ENCODE data around the gene DPP6.
A peak's percentile ranks its signal among the peaks of the same experiment; 100 is the strongest.

The DPP6 gene

DNA sequence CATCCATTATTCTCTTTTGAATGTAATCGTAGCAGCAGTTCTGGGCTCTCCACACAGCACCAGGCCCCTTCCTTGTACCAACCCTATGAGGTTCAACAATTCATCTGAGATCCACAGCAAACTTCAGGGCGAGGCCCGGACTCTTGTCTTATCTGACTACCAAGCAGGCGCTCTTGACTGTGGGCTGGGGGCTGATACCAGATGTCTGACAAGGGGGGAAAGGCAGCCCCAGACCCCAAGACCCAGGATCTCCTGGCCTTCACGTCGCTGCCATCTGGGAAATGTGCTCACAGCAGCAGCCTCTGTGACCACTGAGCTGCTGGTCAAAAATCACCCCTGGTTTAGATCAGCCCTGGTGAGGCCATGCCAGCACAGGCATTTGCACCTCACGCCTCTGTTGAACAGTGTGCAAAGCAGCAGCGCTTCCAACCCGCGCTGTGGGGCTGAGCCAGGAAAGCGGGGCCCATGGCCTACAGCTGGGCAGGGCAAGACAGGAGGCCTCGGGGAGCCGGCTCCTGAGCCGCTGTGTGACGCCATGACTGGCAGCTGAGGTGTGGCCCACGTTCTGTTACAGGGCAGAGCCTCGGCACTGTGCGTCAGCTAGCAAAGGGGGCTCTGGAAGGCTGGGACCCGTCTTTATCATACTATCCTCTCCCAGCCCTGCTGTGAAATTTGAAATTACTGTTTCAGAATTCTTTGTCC, 806.8 kb downstream of the DPP6 start:
- no peak for DNase-seq (ENCODE audit: low spot score)

DNA sequence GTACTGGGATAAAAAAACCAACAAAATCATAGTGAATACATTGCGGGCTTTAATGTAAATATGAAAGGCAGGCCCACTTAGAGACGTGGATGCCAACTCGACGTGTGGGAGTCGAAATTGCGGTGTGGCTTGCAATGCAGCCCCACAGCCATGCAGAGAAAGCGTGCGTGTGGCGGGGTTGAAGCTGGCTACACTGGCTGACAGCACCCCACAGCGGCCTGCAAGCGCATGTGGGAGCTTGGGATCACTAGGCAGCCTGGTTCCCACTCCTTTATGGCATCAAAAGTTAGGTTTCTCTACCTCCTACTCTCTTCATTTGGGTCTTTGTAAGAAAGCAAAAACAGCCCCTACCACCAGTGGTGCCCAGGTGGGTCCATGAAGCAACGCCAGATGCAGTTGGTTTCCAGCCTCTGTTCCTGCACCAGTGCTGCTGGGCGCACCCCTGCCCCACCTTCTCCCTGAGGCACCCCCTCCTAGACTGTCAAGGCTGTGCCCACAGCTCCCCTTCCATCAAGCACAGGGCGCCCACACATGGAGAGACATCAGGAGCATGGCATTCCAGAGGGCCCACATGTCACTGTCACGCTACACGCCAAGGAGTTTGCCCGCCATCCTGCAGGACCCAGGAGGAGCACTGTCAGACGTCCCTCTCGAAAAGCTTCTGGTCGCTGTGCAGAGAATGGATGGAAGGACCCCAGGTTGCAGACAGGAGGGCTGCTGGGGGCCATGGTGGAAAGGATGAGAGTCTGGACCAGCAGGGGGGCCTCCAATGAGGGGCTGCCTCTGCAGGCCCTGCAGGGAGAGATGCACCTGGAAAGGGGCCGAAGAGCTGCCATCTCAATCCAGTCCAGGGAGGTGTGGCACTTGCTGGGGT, 807.8 kb downstream of the DPP6 start:
- no peak for DNase-seq (ENCODE audit: low spot score)

DNA sequence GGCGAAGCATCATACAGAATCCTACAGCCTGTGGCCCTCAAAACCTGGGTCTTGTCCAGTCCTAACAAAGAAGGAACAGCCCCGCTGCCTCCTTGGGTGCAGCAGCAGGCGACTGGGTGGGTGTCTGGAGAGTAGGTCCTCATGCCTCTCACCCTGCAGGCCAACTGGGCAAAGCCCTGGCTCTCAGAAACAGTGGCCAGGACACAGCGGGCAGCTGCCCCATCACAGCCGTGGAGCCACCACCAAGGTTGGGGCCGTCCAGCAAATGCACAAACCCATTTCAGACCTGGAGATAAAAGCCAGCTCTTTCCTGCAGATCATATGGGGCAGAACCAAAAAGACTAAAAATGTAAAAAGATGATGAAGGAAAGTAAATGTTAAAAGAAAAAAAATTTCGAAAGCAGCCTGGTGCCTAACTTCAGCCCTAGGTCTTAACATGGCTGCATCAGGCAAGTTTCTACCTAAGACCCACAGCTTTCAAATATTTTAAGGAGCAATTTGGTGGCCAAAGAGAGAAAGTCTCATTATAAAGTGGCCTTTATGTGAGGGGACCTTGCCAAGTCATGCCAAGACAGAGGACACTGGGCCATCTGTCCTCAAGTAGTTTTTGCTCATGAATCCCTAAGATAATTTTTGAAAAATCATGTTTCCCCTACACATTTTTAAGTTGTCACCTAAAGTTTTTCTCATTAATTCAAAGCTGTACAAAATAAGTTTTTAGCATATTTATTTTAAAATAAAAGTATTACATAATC, 808.6 kb downstream of the DPP6 start:
- peak; percentile 59 for DNase-seq (ENCODE audit: low spot score)

DNA sequence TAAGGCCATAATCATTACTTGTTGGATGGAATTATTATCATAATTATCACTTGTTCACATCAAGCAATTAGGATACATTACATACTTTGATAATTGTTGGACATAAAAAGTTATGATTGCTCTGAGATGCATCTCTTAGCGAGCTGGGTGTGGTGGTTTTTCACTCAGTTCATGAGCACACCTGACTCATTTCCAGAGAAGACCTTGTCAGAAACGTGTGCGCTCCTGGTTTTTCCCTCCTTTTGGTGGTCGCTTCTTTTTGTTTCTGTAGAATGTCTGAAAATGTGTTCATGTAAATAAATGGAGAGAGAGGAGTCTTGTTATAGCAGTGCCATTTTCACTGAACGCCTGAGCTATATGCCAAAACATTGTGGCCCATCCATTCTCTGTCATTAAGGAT, 809.4 kb downstream of the DPP6 start:
- no peak for DNase-seq (ENCODE audit: low spot score)

DNA sequence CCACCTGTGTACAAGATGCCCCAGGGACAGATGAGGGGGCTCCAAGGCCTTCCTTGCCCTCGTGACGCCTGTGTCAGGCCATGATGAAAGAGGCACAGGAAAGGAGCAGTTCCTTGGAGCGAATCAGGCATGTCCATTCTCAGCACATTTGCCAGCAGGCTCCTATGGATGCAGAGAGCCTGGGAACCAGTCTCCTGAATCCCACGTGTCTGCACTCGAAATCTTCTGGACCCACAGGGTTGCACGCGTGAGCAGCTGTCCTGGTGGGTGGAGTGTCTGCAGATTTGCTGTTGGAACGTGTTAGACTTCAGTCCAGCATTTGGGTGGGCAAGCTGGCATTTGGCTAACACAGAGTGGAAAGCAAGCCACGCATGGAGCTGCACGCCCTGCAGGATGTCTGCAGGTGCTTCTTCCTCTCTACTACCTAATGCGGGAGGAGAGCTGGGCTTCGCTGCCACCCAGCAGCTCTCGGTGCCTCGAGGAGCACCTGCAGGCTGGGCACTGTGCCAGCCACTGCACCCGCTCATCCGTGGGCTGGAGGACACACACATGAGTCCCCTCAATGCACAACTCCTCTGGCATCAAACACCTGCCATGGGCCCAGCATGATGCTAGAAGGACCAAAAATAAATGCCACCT, 810.1 kb downstream of the DPP6 start:
- DNase-seq (ENCODE audit: low spot score): no peak

DNA sequence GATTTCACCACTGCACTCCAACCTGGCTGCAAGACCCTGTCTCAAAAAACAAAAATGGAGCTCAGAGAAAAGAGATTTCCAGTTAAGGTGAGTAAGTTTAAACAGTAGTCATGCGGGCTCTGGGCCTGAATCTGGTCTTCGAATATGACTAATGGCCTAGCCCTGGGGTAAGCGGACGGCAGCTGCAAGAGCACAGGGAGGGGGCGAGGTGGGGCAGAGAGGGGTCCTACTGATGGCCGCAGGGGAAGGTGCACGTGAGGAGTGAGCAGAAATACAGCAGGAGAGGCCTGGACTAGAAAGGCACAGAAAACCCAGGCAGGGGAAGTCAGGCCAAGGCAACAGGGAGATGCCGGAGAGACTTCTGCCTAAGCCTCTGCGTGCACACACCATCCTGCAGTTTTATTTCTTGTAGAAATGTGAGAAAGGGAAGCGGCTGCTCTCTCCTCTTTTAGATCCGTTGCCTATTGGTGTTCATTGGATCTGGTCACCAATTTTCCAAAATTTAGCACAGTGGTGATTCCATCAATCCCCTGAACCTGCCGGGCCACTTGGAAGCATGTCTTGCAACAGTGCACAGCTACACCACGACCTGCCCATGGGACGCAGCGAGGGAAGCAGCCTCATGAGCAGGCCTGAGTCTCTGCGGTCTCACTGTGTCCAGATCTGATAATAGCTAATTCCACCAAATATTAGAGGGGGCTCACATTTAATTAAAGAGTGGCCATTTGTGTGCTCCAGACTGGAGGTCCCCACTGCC, 811.7 kb downstream of the DPP6 start:
- no peak for DNase-seq (ENCODE audit: low spot score)

DNA sequence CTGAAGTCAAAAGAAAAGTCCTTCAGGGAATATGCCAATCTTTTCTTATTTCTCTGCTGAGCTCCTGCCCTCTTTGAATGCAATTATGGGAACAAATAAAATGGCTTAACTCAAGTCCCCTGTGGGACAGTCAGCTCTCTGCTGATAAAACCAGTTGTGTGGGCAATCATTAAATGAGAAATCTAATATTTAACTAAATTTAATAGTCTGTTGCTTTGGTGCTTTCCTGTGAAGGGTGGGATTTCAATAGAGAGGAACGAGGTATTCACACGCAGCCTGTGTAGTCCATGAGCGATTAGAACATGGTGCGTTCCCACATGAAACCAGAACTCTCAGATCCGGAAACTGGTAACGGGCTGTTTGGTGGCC, 812.3 kb downstream of the DPP6 start:
- no peak for DNase-seq (ENCODE audit: low spot score)

DNA sequence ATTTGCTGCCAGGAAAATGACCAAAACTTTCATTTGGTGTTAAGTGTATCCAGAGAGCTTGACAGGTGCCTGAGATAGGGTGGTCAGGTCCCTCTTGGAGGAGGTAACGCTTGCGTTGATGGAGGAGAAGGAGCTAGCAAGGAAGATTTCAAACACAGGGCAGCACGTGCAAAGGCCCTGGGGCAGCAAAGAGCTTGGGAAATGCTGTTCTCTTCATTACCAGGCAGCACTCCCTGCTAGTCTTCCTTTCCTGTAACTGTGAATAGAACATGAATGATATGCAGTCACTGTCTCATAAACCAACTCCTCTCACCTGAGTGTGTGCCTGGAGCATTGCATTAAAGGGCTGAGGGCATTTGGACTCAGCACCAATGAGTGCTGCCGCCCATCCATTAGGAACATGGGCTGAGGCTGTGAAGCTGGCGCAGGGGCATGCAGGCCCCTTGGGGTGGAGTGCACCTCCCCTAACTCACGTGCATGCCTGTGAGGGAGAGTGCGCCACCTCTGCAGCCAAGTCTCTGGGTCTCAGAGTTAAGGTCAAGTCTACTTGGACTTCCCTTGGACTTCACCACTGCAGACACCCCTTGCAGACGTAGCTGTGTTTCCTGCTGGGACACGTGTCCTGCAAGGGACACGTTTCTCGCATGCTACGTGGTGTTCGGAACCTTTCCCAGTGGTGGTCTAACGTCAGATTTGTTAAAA, 813.9 kb downstream of the DPP6 start:
- DNase-seq (ENCODE audit: low spot score): no peak

DNA sequence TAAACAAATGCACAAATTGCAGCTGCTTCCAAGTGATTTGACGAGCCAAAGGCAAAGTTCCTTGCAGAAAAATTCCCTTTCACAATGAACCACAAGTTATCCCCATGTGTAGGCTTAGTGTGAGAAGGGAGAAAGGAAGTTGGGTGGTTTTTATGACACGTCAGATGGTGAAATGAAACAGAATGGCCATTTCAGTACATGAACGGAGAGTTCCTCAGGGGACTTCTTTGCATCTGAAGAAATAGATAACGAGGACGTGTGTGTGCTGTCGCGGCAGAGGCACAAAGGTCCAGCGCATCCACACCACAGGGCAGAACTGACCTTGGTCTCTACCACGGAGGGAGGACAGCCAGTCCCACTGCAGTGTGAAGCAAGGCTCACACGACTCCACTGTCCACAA, 814.9 kb downstream of the DPP6 start:
- no peak for DNase-seq (ENCODE audit: low spot score)

DNA sequence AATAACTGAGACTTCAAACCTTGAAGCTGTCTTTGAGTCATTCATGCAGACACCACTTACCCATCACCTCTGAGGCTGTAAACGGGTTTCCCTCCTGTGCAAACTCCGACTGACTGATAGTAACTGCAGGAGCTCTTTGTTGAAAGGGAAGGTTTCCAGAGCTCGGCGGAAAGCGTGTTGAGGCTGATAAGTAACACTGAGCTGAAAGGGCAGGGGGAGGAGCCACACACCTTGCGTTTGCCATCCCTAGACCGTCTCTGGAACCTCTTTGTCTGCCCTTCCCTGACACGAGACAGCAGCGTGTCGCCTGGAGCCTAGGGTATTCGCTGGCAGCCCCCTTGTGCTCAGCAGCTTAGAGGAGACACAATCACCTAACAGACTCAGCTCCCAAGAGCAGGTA, 816.7 kb downstream of the DPP6 start:
- DNase-seq (ENCODE audit: low spot score): no peak

DNA sequence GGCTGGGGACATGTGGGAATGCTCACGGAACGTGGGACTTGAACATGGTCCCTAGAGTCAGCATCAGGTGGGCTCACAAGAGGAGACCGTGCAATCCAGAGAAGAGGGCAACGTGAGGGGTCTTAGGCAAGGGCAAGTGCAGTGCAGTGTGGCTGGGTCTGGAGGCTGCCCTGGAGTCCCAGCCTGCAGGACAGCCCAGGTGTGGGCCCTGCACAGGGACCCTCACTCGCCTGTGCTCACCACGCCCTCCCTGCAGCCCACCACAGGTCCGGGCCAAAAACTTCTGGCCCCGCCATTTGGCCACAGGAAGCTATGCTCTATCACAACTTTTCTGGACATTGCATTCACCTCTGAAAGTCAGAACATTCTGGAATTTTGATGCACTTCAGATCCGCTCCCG, 817.2 kb downstream of the DPP6 start:
- no peak for DNase-seq (ENCODE audit: low spot score)

DNA sequence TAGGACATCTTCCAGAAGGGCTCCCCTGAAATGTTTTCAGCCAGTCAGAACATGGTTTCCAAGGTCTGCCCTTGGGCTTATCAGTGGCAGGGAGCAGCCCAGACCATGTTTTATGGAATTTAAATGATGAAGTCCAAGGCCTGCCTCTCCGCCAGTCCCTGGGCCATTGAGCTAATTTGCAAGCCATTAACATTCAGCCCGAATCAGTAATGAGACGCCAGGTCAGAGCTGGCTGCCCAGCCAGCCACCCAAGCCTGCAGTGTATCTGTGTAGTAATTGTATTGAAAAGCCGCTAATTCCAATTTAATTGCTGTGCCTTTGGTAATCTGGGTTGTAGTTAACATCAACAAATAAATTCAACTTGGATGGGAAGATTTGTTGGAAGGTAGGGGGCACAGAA, 819.3 kb downstream of the DPP6 start:
- no peak for DNase-seq (ENCODE audit: low spot score)

DNA sequence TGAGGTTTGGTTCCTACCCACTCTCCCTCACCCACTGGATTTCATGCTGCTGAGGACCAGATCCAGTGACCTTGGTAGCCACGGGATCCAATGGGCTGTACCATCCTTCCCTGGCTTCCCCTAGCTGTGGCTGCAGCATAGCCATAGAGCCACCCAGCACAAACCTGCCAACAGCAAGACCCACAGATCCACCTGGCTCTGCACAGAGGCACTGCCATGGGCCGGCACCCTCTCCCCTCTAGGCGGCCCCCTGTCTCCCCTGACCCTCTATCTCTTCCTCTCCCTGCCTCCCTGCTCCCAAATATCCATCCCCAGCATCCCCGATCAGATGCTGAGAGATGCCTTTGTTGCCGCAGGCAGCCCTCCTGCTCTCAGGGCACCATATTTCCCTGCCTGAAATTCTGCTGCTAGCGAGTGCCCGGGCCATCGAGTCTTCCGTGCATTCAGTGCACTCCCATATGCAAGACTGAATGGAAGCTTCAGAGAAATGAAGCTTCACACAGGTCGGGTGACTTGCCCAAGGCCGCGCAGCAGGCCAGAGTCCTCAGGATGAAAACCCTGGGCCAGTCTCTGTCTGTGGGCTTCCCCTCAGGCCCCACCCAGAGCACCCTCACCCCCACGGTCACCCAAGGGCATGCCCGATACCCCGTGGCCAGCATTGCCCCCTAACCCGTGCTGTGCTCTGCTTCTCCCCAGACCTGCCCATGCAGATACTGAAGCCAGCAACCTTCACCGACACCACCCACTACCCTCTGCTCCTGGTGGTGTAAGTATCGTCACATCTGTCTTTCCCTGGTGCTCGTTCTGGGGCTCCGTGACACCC, 819.9 kb downstream of the DPP6 start:
- no peak for DNase-seq (ENCODE audit: low spot score)

DNA sequence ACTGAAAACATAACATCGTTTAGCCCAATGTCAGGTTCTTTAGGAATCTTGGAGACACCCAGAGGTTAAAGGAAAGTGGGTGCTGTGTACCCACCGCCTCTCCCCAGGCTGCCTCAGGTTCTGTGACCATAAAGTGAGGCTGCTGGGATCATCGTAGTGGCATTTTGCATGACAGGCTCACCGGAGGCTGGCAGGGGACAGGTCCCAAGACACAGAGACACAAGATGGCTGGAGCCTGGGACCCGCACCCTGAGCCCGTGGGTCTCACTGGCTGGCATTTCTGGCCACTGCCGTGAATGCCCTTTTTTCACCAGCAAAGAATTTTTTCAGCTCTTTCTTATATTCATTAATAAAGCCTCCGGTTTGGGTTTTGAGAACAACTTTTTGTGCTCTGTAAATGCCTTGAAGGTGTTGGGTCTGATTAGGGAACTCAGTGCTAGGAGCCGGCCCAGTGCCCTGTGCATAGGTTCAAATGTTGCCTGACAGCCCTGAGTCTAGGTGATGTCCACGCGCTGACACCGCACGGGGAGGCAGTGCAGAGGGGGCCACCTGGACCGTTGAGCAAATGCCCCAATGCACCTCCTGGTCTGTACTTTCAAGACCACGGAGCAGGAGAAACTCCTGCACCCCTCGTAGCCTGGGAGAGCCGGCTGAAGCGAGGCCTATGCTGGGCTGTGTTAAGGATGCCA, 820.8 kb downstream of the DPP6 start:
- no peak for DNase-seq (ENCODE audit: low spot score)

DNA sequence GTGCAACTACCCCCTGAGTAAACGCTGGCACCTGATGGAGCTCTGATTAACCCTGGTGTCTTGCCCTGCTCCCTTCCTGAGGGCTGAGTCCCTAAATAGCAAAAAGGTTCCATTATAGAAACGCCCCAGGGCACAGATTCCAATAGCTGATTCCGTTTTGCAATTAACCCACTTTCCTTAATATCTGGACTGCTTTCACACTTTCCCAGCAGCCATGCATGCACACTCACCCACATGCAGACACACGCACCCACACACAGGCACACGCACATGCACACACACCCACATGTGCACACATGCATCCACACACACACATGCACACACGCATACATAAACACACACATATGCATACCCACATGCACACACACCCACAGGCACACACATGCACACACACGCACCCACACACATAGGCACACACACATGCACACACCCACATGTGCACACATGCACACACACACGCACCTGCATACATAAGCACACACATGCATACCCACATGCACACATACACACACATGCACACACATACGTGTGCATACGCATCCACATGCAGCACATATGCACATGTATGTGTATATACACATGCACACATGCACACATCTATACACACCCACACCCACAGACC, 821.4 kb downstream of the DPP6 start:
- no peak for DNase-seq (ENCODE audit: low spot score)

DNA sequence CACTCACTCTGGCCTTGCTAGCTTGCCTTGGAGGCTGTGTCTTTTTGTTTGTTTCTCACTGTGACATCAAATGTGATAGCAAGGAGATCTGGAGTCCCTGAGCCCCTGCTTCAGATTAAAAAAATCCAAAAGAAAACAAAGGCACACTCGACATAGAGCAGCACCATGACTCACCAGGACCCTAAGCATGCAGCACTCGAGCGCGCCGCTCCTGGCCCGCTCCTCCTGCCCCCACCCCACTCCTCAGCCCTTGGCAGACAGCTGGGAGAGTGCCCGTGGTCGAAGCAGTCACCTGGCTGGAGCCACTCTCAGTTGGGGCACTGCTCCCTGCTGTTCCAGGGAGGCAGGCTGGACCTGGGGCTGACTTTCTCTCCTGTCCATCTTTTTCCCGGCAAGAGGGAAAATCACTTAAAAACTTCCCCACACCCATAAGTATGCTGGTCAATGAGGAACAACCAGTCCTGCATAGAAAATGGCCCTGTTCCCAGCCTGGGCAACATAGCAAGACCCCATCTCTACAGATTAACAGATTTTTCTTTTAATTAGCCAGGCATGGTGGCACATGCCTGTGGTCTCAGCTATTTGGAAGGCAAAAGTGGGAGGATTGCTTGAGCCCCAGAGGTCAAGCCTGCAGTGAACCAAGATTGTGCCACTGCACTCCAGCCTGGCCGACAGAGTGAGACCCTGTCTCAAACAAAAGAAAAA, 822.4 kb downstream of the DPP6 start:
- no peak for DNase-seq (ENCODE audit: low spot score)

DNA sequence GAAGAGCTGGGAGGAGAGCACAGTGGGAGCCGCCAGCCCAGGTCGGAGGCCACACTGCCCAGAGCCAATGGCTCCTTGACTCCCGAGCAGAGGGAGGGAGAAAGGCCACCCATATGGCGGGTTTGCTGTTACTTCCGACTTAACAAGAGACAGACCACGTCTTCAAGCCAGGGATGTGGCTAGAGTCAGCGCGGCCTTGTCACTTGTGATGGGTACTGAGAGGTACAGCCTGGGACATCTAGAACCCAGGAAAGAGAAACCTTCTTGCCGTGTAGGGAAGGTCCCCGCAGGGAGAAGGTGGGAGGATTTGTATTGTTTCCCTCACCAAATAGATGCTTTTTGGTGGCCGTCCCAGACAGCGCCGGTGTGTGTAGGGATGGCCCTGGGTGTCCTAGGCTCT, 823.1 kb downstream of the DPP6 start:
- DNase-seq (ENCODE audit: low spot score): no peak

DNA sequence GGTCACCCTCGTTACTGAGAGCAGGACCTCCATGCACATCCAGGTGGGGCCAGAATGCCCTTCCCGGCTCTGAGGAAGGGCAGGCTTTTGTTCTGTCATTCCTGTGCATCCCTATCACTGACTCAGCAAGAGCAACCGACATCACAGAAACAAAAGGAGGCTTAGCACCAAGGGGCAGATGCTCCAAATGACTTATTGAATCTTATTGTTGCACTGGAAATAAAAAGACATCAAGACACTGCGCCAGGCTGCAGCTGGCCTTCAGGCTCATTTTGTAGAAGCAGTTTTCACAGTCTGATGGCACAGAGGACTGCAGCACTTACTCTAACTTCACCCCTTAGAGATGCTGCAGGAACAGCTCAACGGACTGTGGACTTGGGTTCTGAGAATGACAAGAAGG, 824.3 kb downstream of the DPP6 start:
- no peak for DNase-seq (ENCODE audit: low spot score)

Measured in cerebellar cortex (tissue), 1 donor.